ENCODE data around the gene CYBB. TPM values are rescaled to one million over a fixed set of nuclear protein-coding genes. Genes with fewer than 3 reads are reported as not detected.

The CYBB gene
- total and polyA plus RNA-seq, 2 of the 4 experiments (the other 2 are of a cell fraction): not detected

DNA sequence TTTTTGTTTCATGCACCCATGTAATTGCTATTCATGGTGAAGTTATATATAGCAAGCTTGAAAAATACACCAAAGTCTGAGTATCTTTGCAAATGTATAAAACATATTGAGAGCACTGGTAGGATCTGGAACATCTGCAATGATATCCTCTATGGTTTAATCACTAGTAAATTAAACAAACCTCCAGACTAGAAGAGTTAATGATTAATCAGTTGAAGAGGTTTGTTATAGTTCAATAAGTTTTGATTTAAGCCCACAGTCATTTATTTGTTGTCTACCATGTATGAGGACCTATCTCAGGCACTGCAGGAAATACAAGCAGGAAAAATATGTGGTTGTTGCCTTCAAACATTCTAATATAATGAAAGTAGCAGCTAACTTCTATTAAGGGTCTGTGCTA lies 16.5 kb downstream of the CYBB start:
- no peak overlapping the region for H4K91ac ChIP-seq (ENCODE audit: insufficient read depth, low read depth, low read length)
- H3K56ac ChIP-seq (ENCODE audit: extremely low read depth, insufficient read depth, low read length): no peak overlapping the region
- no peak overlapping the region for H2AK9ac ChIP-seq (replicated peaks; ENCODE audit: low read depth, low read length, poor library complexity)
- H4K20me1 ChIP-seq (ENCODE audit: insufficient read depth, low read length): no peaks in the 10 kb centered on the region
- ChIA-PET POLR2A (ENCODE audit: unreplicated experiment) (no interaction called here), CTCF (no interaction called here)
- no peak overlapping the region for H2AK5ac ChIP-seq (ENCODE audit: low read depth, low read length)
- no peaks in the 10 kb centered on the region for H3K4me1 ChIP-seq (ENCODE audit: control insufficient read depth, insufficient read depth, low read length)
- no peak overlapping the region for H3K4me3 ChIP-seq (ENCODE audit: insufficient read depth, low read depth, low read length)
- no peaks in the 10 kb centered on the region for H3K9me1 ChIP-seq (ENCODE audit: insufficient read depth, low read length)
- H3K9me3 ChIP-seq (ENCODE audit: control insufficient read depth, insufficient read depth, low read length): no peaks in the 10 kb centered on the region
- H3K4ac ChIP-seq (ENCODE audit: low read depth, low read length): no peak overlapping the region
- H2AFZ ChIP-seq (replicated peaks; ENCODE audit: low read length, poor library complexity): no peak overlapping the region
- TF ChIP-seq, protein P1, sequence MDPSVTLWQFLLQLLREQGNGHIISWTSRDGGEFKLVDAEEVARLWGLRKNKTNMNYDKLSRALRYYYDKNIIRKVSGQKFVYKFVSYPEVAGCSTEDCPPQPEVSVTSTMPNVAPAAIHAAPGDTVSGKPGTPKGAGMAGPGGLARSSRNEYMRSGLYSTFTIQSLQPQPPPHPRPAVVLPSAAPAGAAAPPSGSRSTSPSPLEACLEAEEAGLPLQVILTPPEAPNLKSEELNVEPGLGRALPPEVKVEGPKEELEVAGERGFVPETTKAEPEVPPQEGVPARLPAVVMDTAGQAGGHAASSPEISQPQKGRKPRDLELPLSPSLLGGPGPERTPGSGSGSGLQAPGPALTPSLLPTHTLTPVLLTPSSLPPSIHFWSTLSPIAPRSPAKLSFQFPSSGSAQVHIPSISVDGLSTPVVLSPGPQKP (IDR thresholded peaks at IDR 0.05; ENCODE audit: borderline replicate concordance, low read depth, low read length): no peak
- TF ChIP-seq, protein P2, sequence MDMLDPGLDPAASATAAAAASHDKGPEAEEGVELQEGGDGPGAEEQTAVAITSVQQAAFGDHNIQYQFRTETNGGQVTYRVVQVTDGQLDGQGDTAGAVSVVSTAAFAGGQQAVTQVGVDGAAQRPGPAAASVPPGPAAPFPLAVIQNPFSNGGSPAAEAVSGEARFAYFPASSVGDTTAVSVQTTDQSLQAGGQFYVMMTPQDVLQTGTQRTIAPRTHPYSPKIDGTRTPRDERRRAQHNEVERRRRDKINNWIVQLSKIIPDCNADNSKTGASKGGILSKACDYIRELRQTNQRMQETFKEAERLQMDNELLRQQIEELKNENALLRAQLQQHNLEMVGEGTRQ (IDR thresholded peaks at IDR 0.05; ENCODE audit: low read depth, low read length): no peak
- TF ChIP-seq SMC3 (IDR thresholded peaks at IDR 0.05; ENCODE audit: low read depth, low read length) (no peak), MAZ (IDR thresholded peaks at IDR 0.05; ENCODE audit: borderline replicate concordance, low read depth, low read length) (no peak), MXI1 (IDR thresholded peaks at IDR 0.05; ENCODE audit: borderline replicate concordance, low read depth, low read length) (no peak), BHLHE40 (IDR thresholded peaks at IDR 0.05; ENCODE audit: low read depth, low read length) (no peak), POLR2A (IDR thresholded peaks at IDR 0.05; ENCODE audit: low read depth, low read length) (no peak), CEBPB (IDR thresholded peaks at IDR 0.05; ENCODE audit: low read depth, low read length) (no peak), RAD21 (IDR thresholded peaks at IDR 0.05; ENCODE audit: low read length) (no peak), CHD1 (IDR thresholded peaks at IDR 0.05; ENCODE audit: low read depth, low read length) (no peak), NFE2L2 (IDR thresholded peaks at IDR 0.05; ENCODE audit: low read depth, low read length) (no peak), RFX5 (IDR thresholded peaks at IDR 0.05; ENCODE audit: low read depth, low read length) (no peak), RCOR1 (IDR thresholded peaks at IDR 0.05; ENCODE audit: insufficient replicate concordance, low read length) (no peak), FOS (IDR thresholded peaks at IDR 0.05; ENCODE audit: low read depth, low read length) (no peak), CTCF (conservative IDR thresholded peaks at IDR 0.05; ENCODE audit: low read depth, low read length) (no peak), MAFK (IDR thresholded peaks at IDR 0.05; ENCODE audit: low read depth, low read length) (no peak)
- H2BK15ac ChIP-seq (ENCODE audit: low read depth, low read length): no peak overlapping the region
- H2BK120ac ChIP-seq (ENCODE audit: low read depth, low read length): no peak overlapping the region
- H3K79me1 ChIP-seq (ENCODE audit: low read depth in 1 of 2, low read length in 2 of 2): no peaks in the 10 kb centered on the region
- H3K4me2 ChIP-seq (ENCODE audit: low read depth, low read length): no peak overlapping the region
- intact Hi-C loops (cut with micrococcal nuclease): no loop called here
- no peak overlapping the region for H3K18ac ChIP-seq (ENCODE audit: low read depth, low read length)
- dilution Hi-C loops (cut with HindIII; ENCODE audit: low sequenced_read_pairs, unreplicated experiment): no loop called here
- no peak overlapping the region for H3K23ac ChIP-seq (ENCODE audit: low read depth, low read length)
- in situ Hi-C loops (cut with MboI; ENCODE audit: low sequenced_read_pairs): no loop called here
- H2BK20ac ChIP-seq (ENCODE audit: low read depth, low read length): no peak overlapping the region
- no peak overlapping the region for H3K27ac ChIP-seq (ENCODE audit: insufficient read depth, low read length)
- H3K14ac ChIP-seq (replicated peaks; ENCODE audit: low read depth, low read length): no peak overlapping the region
- H4K5ac ChIP-seq (ENCODE audit: low read depth, low read length): no peak overlapping the region
- no TSS peak for BruUV-seq (replicated peaks)
- H3K36me3 ChIP-seq (ENCODE audit: control insufficient read depth, insufficient read depth, low read length): no peaks in the 10 kb centered on the region
- no peak for DNase-seq
- H3K9ac ChIP-seq (ENCODE audit: low read depth, low read length): no peak overlapping the region
- peaks cover 7% of the 10 kb centered on the region; the same call in 1 of the 2 replicates for H3K27me3 ChIP-seq (ENCODE audit: control insufficient read depth, insufficient read depth, low read length)
- H4K8ac ChIP-seq (ENCODE audit: low read depth in 2 of 2, low read length in 2 of 2): no peak overlapping the region
- no peak for ATAC-seq (ENCODE audit: low read depth)
- H2BK5ac ChIP-seq (ENCODE audit: low read depth, low read length, poor library complexity, severe bottlenecking): no peak overlapping the region

All from IMR-90 (cell line).